Caco-2 (cell line): ENCODE data around the gene TFE3. TPM values are rescaled to one million over a fixed set of nuclear protein-coding genes. Genes with fewer than 3 reads are reported as not detected.

ENCODE experiments used
- BruUV-seq: library from RNA; stranded (reverse); fragments of 400-500 nt; replicated peaks from 2 replicates; lab custom pipeline; 2021; lab: Mats Ljungman, UMichigan
- CTCF ChIA-PET: fragments of 300-600 bp; sonication (Branson Sonifier 250); formaldehyde crosslinking; loops from one replicate; lab custom pipeline; 2022; ENCODE audit warnings: antibody characterized with exemption; lab: Charles Lee
- POLR2A ChIA-PET: fragments of 300-600 bp; sonication (Branson Sonifier 250); formaldehyde crosslinking; loops from one replicate; lab custom pipeline; 2022; ENCODE audit warnings: antibody characterized with exemption; lab: Charles Lee
- DNase-seq, 2 experiments: peaks; one replicate each; pipeline versions ENCODE4 v3.0.0 to v3.0.0-alpha.2; 2020 to 2022
- H3K27me3 ChIP-seq: replicated peaks from 2 replicates; pipeline ENCODE4 v1.6.0; 2011; ENCODE audit warnings: low read length; ENCODE audit not compliant: control insufficient read depth, insufficient read depth
- H3K36me3 ChIP-seq: 2 replicates; pipeline ENCODE4 v1.5.1; 2011; ENCODE audit warnings: low read length; ENCODE audit not compliant: control insufficient read depth, insufficient read depth
- H3K4me1 ChIP-seq: fragments of 250-450 bp; sonication (Bioruptor Pico); 2 replicates; pipeline ENCODE4 v1.5.1; 2020; ENCODE audit warnings: mild to moderate bottlenecking
- H3K4me3 ChIP-seq: 2 replicates; pipeline ENCODE4 v1.5.1; 2011; ENCODE audit warnings: low read depth, mild to moderate bottlenecking, control low read depth, low read length
- H3K9me3 ChIP-seq: fragments of 250-450 bp; sonication (Bioruptor Pico); 2 replicates; pipeline ENCODE4 v1.5.1; 2020; ENCODE audit warnings: mild to moderate bottlenecking, moderate library complexity
- H3K27ac Mint-ChIP-seq: one replicate; pipeline ENCODE4 v1.8.0; 2022; ENCODE audit warnings: mixed read lengths; ENCODE audit not compliant: unreplicated experiment
- H3K27me3 Mint-ChIP-seq: one replicate; pipeline ENCODE4 v1.8.0; 2022; ENCODE audit warnings: mixed read lengths; ENCODE audit not compliant: insufficient read depth, unreplicated experiment
- H3K36me3 Mint-ChIP-seq: one replicate; pipeline ENCODE4 v1.8.0; 2022; ENCODE audit warnings: mild to moderate bottlenecking, mixed read lengths; ENCODE audit not compliant: insufficient read depth, unreplicated experiment
- H3K4me1 Mint-ChIP-seq: one replicate; pipeline ENCODE4 v1.8.0; 2022; ENCODE audit warnings: low read depth, mixed read lengths; ENCODE audit not compliant: unreplicated experiment
- H3K4me3 Mint-ChIP-seq: one replicate; pipeline ENCODE4 v1.8.0; 2022; ENCODE audit warnings: mild to moderate bottlenecking, moderate library complexity, mixed read lengths; ENCODE audit not compliant: unreplicated experiment
- H3K9me3 Mint-ChIP-seq: one replicate; pipeline ENCODE4 v1.8.0; 2022; ENCODE audit warnings: mixed read lengths; ENCODE audit not compliant: unreplicated experiment
- CTCF ChIP-seq, 2 experiments: fragments of 200-600 bp in 1 of 2; IDR thresholded peaks; 1 replicate in 1 of 2; 2 replicates in 1 of 2; pipeline versions ENCODE4 v1.5.1 to v1.8.0; 2011 to 2022; ENCODE audit warnings: antibody characterized with exemption in 1 of 2, control low read depth in 1 of 2, inconsistent platforms in 1 of 2, low read depth in 1 of 2, low read length in 1 of 2, mild to moderate bottlenecking in 1 of 2, moderate library complexity in 1 of 2; ENCODE audit not compliant: insufficient read depth in 1 of 2, severe bottlenecking in 1 of 2, unreplicated experiment in 1 of 2
- intact Hi-C: fragments of 100-400 bp; cut with micrococcal nuclease; formaldehyde crosslinking; loops from one replicate; pipeline ENCODE4 v1.10.0; 2022; ENCODE audit not compliant: unreplicated experiment
- total RNA-seq: library from RNA; stranded (reverse); gene quantifications from 2 replicates; pipeline ENCODE4 v1.2.3, GENCODE V29; 2022

TFE3 gene
- total RNA-seq, 1 experiment from 2014 or later: 32.0 TPM

GRCh38 chrX:49054073-49054762 is 11.1 kb upstream of the TFE3 start:
- Mint-ChIP-seq H3K9me3 (no peaks in the 10 kb centered on the region), H3K27ac (peak overlapping the region; percentile 93)
- H3K4me3 ChIP-seq: peak overlapping the region; percentile 69

GRCh38 chrX:49053223-49054072 is 10.3 kb upstream of the TFE3 start:
- H3K27ac Mint-ChIP-seq: peak overlapping the region; percentile 93
- H3K27me3 Mint-ChIP-seq: no peaks in the 10 kb centered on the region
- ChIA-PET POLR2A (interaction anchor here (0.6 to 1.0 kb wide), 3 partner anchors 10 to 19 kb away, joined by 3 to 4 read pairs (median 3); no protein-coding TSS in a partner anchor), CTCF (interaction anchor here (0.9 kb wide), 1 partner anchor 14 kb away, joined by 6 read pairs; no protein-coding TSS in a partner anchor)
- H3K36me3 ChIP-seq: no peaks in the 10 kb centered on the region
- H3K4me3 Mint-ChIP-seq: peak overlapping the region; percentile 86
- H3K36me3 Mint-ChIP-seq: peaks cover 5% of the 10 kb centered on the region
- no TSS peak for BruUV-seq
- H3K9me3 ChIP-seq: no peaks in the 10 kb centered on the region
- H3K4me1 Mint-ChIP-seq: peaks cover 24% of the 10 kb centered on the region
- H3K27me3 ChIP-seq: no peaks in the 10 kb centered on the region
- intact Hi-C loops: no loop called here
- DNase-seq: peak; percentile 73 to 80
- H3K9me3 Mint-ChIP-seq: no peaks in the 10 kb centered on the region
- TF ChIP-seq CTCF (IDR thresholded peaks at IDR 0.05; ENCODE audit: insufficient read depth in 1 of 2, low read depth in 1 of 2, low read length in 1 of 2, severe bottlenecking in 1 of 2, unreplicated experiment in 1 of 2): no peak
- H3K4me3 ChIP-seq: peak overlapping the region; percentile 69
- H3K4me1 ChIP-seq: no peaks in the 10 kb centered on the region

More at GRCh38 chrX:49054073-49054762, 11.1 kb upstream of the TFE3 start:
- peak overlapping the region; percentile 86 for H3K4me3 Mint-ChIP-seq
- H3K27me3 Mint-ChIP-seq: no peaks in the 10 kb centered on the region
- no peak for TF ChIP-seq CTCF (IDR thresholded peaks at IDR 0.05; ENCODE audit: insufficient read depth in 1 of 2, low read depth in 1 of 2, low read length in 1 of 2, severe bottlenecking in 1 of 2, unreplicated experiment in 1 of 2)
- DNase-seq: no peak
- H3K36me3 ChIP-seq: no peaks in the 10 kb centered on the region
- H3K36me3 Mint-ChIP-seq: peaks cover 5% of the 10 kb centered on the region
- intact Hi-C loops: no loop called here
- CTCF ChIA-PET: no interaction called here
- no peaks in the 10 kb centered on the region for H3K4me1 ChIP-seq
- H3K27me3 ChIP-seq: no peaks in the 10 kb centered on the region
- POLR2A ChIA-PET: no interaction called here
- no peaks in the 10 kb centered on the region for H3K9me3 ChIP-seq
- BruUV-seq: no TSS peak
- H3K4me1 Mint-ChIP-seq: peaks cover 24% of the 10 kb centered on the region

- Mint-ChIP-seq H3K27ac (peak overlapping the region; percentile 95), H3K36me3 (peaks cover 26% of the 10 kb centered on the region), H3K9me3 (no peaks in the 10 kb centered on the region), H3K27me3 (no peaks in the 10 kb centered on the region), H3K4me1 (peaks cover 7% of the 10 kb centered on the region), H3K4me3 (peak overlapping the region; percentile 88)
- H3K9me3 ChIP-seq: no peaks in the 10 kb centered on the region
- ChIA-PET CTCF (interaction anchor here (0.6 to 2.1 kb wide), 4 partner anchors 16 to 112 kb away, joined by 3 to 5 read pairs (median 4); no protein-coding TSS in a partner anchor), POLR2A (interaction anchor here (0.8 to 1.2 kb wide), 3 partner anchors 9 to 147 kb away, joined by 3 to 14 read pairs (median 11); no protein-coding TSS in a partner anchor)
- no peak for TF ChIP-seq CTCF (IDR thresholded peaks at IDR 0.05; ENCODE audit: insufficient read depth in 1 of 2, low read depth in 1 of 2, low read length in 1 of 2, severe bottlenecking in 1 of 2, unreplicated experiment in 1 of 2)
- TSS peak; percentile 46 for BruUV-seq
- H3K36me3 ChIP-seq: no peaks in the 10 kb centered on the region
- intact Hi-C loops: loop anchor here (1.0 to 10.0 kb wide), 7 partner anchors 30 to 147 kb away; partner anchors contain the start of genes GRIPAP1, PIM2, PQBP1 and PRAF2
- H3K4me1 ChIP-seq: peaks cover 16% of the 10 kb centered on the region
- peak overlapping the region; percentile 29 for H3K4me3 ChIP-seq
- no peaks in the 10 kb centered on the region for H3K27me3 ChIP-seq
- no peak for DNase-seq
Measured at GRCh38 chrX:49043987-49044281, 777 bp upstream of the TFE3 start.
